B cell (primary cell): Measurements from ENCODE around the gene CCNT2. TPM values are rescaled to one million over a fixed set of nuclear protein-coding genes. Genes with fewer than 3 reads are reported as not detected.

Experiments used
- ATAC-seq: fragments of 200-7000 bp; cut with Tn5 transposase; one replicate; pipeline ENCODE4 v1.10.0; 2021; ENCODE audit warnings: low read depth, mild to moderate bottlenecking, moderate number of reproducible peaks, moderate library complexity
- CTCF ChIA-PET: fragments of 350-600 bp; sonication (Branson Sonifier 250); formaldehyde crosslinking; loops from one replicate; lab custom pipeline; 2021; ENCODE audit warnings: antibody characterized with exemption, inconsistent platforms; lab: Charles Lee
- POLR2A ChIA-PET: fragments of 350-600 bp; sonication (Branson Sonifier 250); formaldehyde crosslinking; loops from one replicate; lab custom pipeline; 2021; ENCODE audit warnings: antibody characterized with exemption; lab: Charles Lee
- DNase-seq: peaks from one replicate; pipeline ENCODE4 v3.0.0; 2013
- H2AFZ ChIP-seq: 2 replicates; pipeline ENCODE4 v1.6.1; 2012; ENCODE audit warnings: mild to moderate bottlenecking, low read depth, low read length; ENCODE audit not compliant: insufficient read depth, poor library complexity, severe bottlenecking
- H3K27ac ChIP-seq, 2 donors: 1 replicate in 1 of 2; 2 replicates in 1 of 2; pipeline ENCODE4 v1.5.1; 2012 to 2013; ENCODE audit warnings: low read length in 2 of 2, mild to moderate bottlenecking in 2 of 2, moderate library complexity in 1 of 2
- H3K27me3 ChIP-seq, 4 experiments: fragments of 200-600 bp in 1 of 4; sonication (generic) in 1 of 4; replicated peaks in 1 of 4; 1 replicate in 2 of 4; 2 replicates in 2 of 4; pipeline versions ENCODE4 v1.6.1 to v1.7.0; 2013 to 2016; ENCODE audit warnings: low read length in 3 of 4, mild to moderate bottlenecking in 2 of 4, mixed read lengths in 1 of 4, moderate library complexity in 1 of 4; ENCODE audit not compliant: insufficient read depth in 4 of 4, control insufficient read depth in 3 of 4; ENCODE audit errors: control extremely low read depth in 1 of 4
- H3K36me3 ChIP-seq, 2 experiments: replicated peaks in 1 of 2; 1 replicate in 1 of 2; 2 replicates in 1 of 2; pipeline versions ENCODE4 v1.6.1 to v1.7.1; 2013; ENCODE audit warnings: low read length in 1 of 2; ENCODE audit not compliant: insufficient read depth in 2 of 2, control insufficient read depth in 1 of 2; ENCODE audit errors: control extremely low read depth in 1 of 2, extremely low read depth in 1 of 2
- H3K4me1 ChIP-seq, 2 donors: fragments of 200-600 bp in 1 of 2; sonication (generic) in 1 of 2; 1 replicate in 1 of 2; 2 replicates in 1 of 2; pipeline versions ENCODE4 v1.5.1 to v1.6.1; 2013 to 2017; ENCODE audit warnings: low read length in 2 of 2; ENCODE audit not compliant: control insufficient read depth in 2 of 2, insufficient read depth in 2 of 2
- H3K4me2 ChIP-seq: replicated peaks from 2 replicates; pipeline ENCODE3; 2012; ENCODE audit warnings: mild to moderate bottlenecking, low read depth, low read length; ENCODE audit not compliant: poor library complexity, severe bottlenecking
- H3K4me3 ChIP-seq, 5 experiments: fragments of 200-600 bp in 1 of 5; sonication (generic) in 1 of 5; 1 replicate in 3 of 5; 2 replicates in 2 of 5; pipeline versions ENCODE4 v1.5.1 to v1.7.0; 2011 to 2016; ENCODE audit warnings: low read length in 4 of 5, mild to moderate bottlenecking in 4 of 5, low read depth in 2 of 5, control low read depth in 1 of 5, moderate library complexity in 1 of 5; ENCODE audit not compliant: insufficient read depth in 1 of 5; ENCODE audit errors: control extremely low read depth in 1 of 5, extremely low read depth in 1 of 5
- H3K79me2 ChIP-seq: fragments of 200-600 bp; sonication (generic); one replicate; pipeline ENCODE4 v1.6.0; 2016; ENCODE audit warnings: low read length; ENCODE audit not compliant: control insufficient read depth, insufficient read depth
- H3K9ac ChIP-seq: fragments of 200-600 bp; sonication (generic); 2 replicates; pipeline ENCODE4 v1.6.1; 2017; ENCODE audit warnings: mild to moderate bottlenecking, low read length, moderate library complexity
- H3K9me3 ChIP-seq, 3 donors: one replicate each; pipeline versions ENCODE4 v1.6.1 to v1.7.1; 2013; ENCODE audit warnings: low read length in 2 of 3; ENCODE audit not compliant: control insufficient read depth in 2 of 3, insufficient read depth in 1 of 3; ENCODE audit errors: control extremely low read depth in 1 of 3
- H4K20me1 ChIP-seq: 2 replicates; pipeline ENCODE4 v1.6.0; 2012; ENCODE audit warnings: mild to moderate bottlenecking, low read length; ENCODE audit not compliant: insufficient read depth, control insufficient read depth, poor library complexity, severe bottlenecking
- H3K27ac Mint-ChIP-seq: one replicate; pipeline ENCODE4 v1.8.0; 2021; ENCODE audit warnings: mixed read lengths
- H3K27me3 Mint-ChIP-seq: one replicate; pipeline ENCODE4 v1.8.0; 2021; ENCODE audit warnings: mixed read lengths
- H3K4me1 Mint-ChIP-seq: one replicate; pipeline ENCODE4 v1.8.0; 2021; ENCODE audit warnings: mixed read lengths
- H3K4me3 Mint-ChIP-seq: one replicate; pipeline ENCODE4 v1.8.0; 2021; ENCODE audit warnings: mixed read lengths
- H3K9me3 Mint-ChIP-seq: one replicate; pipeline ENCODE4 v1.8.0; 2022; ENCODE audit warnings: mixed read lengths; ENCODE audit not compliant: insufficient read depth
- CTCF ChIP-seq: fragments of 200-600 bp; IDR thresholded peaks from one replicate; pipeline ENCODE4 v1.8.0; 2022; ENCODE audit warnings: antibody characterized with exemption, mild to moderate bottlenecking
- EZH2 ChIP-seq: IDR thresholded peaks from 2 replicates; pipeline ENCODE4 v1.6.1; 2012; ENCODE audit warnings: borderline replicate concordance, low read depth, mild to moderate bottlenecking, moderate library complexity, low read length; ENCODE audit not compliant: insufficient read depth, poor library complexity, severe bottlenecking
- WGBS: methylation state at CpG from one replicate; pipeline ENCODE4 v1.1.5; 2013; ENCODE audit warnings: missing lambda C conversion rate; ENCODE audit not compliant: insufficient coverage; 5-methylcytosine and 5-hydroxymethylcytosine counted together
- intact Hi-C: fragments of 100-400 bp; cut with micrococcal nuclease; formaldehyde crosslinking; loops from one replicate; pipeline ENCODE4 v1.10.0; 2022
- polyA plus RNA-seq: library from polyadenylated mRNA; depleted of rRNA; stranded (reverse); fragments of >200 nt; gene quantifications from 2 replicates; pipeline ENCODE4 v1.2.3, GENCODE V29; 2012
- total RNA-seq, 2 donors: library from RNA; stranded (reverse); fragments of 120-200 nt in 1 of 2; gene quantifications; 1 replicate in 1 of 2; 2 replicates in 1 of 2; pipeline versions ENCODE4 v1.2.3 to v1.2.4, GENCODE V29; 2013 to 2022

CCNT2 gene
- total and polyA plus RNA-seq, 2 donors (not counting 1 experiment from before 2014, with no cell fraction given) = 17.4 to 86.7 TPM

- Histone ChIP-seq H3K4me2 (no peak overlapping the region), H3K9me3 (no peaks in the 10 kb centered on the region), H3K4me1 (no peaks in the 10 kb centered on the region), H3K79me2 (no peaks in the 10 kb centered on the region), H3K27me3 (no peaks in the 10 kb centered on the region), H3K9ac (no peak overlapping the region), H3K36me3 (no peaks in the 10 kb centered on the region), H4K20me1 (no peaks in the 10 kb centered on the region), H2AFZ (no peak overlapping the region), H3K27ac (no peak overlapping the region), H3K4me3 (no peak overlapping the region)
- ATAC-seq (no peak), DNase-seq (no peak)
- intact Hi-C loops = loop anchor here (5.0 kb wide), 4 partner anchors 117 to 1012 kb away; no protein-coding TSS in a partner anchor
- Mint-ChIP-seq H3K27me3 (no peaks in the 10 kb centered on the region), H3K4me3 (no peak overlapping the region), H3K4me1 (no peaks in the 10 kb centered on the region), H3K27ac (no peak overlapping the region), H3K9me3 (no peaks in the 10 kb centered on the region)
- ChIA-PET POLR2A (no interaction called here), CTCF (interaction anchor here (2.3 to 2.6 kb wide), 2 partner anchors 439 to 447 kb away, joined by 20 to 35 read pairs; no protein-coding TSS in a partner anchor)
- no peak for TF ChIP-seq EZH2
- no peak for TF ChIP-seq CTCF
Measured at GRCh38 chr2:134899204-134899603, 19.4 kb upstream of the CCNT2 start.

GRCh38 chr2:134900151-134900550 is 18.5 kb upstream of the CCNT2 start:
- ChIA-PET CTCF (interaction anchor here (1.3 to 3.0 kb wide), 4 partner anchors 18 to 562 kb away, joined by 3 to 17 read pairs (median 8); no protein-coding TSS in a partner anchor), POLR2A (no interaction called here)

More at GRCh38 chr2:134900151-134900550, 18.5 kb upstream of the CCNT2 start:
- no peak for ATAC-seq
- Mint-ChIP-seq H3K27ac (no peak overlapping the region), H3K4me1 (no peaks in the 10 kb centered on the region), H3K4me3 (no peak overlapping the region), H3K9me3 (no peaks in the 10 kb centered on the region), H3K27me3 (no peaks in the 10 kb centered on the region)
- Histone ChIP-seq H3K27me3 (no peaks in the 10 kb centered on the region), H3K79me2 (no peaks in the 10 kb centered on the region), H2AFZ (no peak overlapping the region), H4K20me1 (no peaks in the 10 kb centered on the region), H3K4me3 (no peak overlapping the region), H3K9ac (no peak overlapping the region), H3K36me3 (no peaks in the 10 kb centered on the region), H3K9me3 (no peaks in the 10 kb centered on the region), H3K4me2 (no peak overlapping the region), H3K27ac (no peak overlapping the region), H3K4me1 (no peaks in the 10 kb centered on the region)
- TF ChIP-seq EZH2 (no peak), CTCF (no peak)
- intact Hi-C loops = no loop called here
- DNase-seq = no peak
- no CpG with 5 or more reads among the region's 1 CpG for WGBS
